GM18909 (cell line): ENCODE measurements around the gene GLI3.

Experiments used
- ATAC-seq: cut with Tn5 transposase; IDR thresholded peaks from one replicate; pipeline ENCODE4 v1.9.1; 2021; ENCODE audit warnings: mild to moderate bottlenecking; ENCODE audit not compliant: unreplicated experiment, poor library complexity

Gene GLI3

GRCh38 chr7:42152329-42153205, 84.4 kb downstream of the GLI3 start:
- ATAC-seq: no peak

- no peak for ATAC-seq
Observed at GRCh38 chr7:42151309-42151708, 85.7 kb downstream of the GLI3 start.

- no peak for ATAC-seq
Observed at GRCh38 chr7:42145539-42145938, 91.5 kb downstream of the GLI3 start.

GRCh38 chr7:42144604-42145003, 92.4 kb downstream of the GLI3 start:
- ATAC-seq: no peak

GRCh38 chr7:42143711-42144600, 93.1 kb downstream of the GLI3 start:
- ATAC-seq: no peak

GRCh38 chr7:42142089-42142488, 94.9 kb downstream of the GLI3 start:
- no peak for ATAC-seq

GRCh38 chr7:42139751-42140150, 97.3 kb downstream of the GLI3 start:
- ATAC-seq: no peak

- ATAC-seq: no peak
Observed at GRCh38 chr7:42138691-42139090, 98.3 kb downstream of the GLI3 start.

- no peak for ATAC-seq
Observed at GRCh38 chr7:42137941-42138340, 99.1 kb downstream of the GLI3 start.

- ATAC-seq: no peak
Observed at GRCh38 chr7:42137431-42137830, 99.6 kb downstream of the GLI3 start.

GRCh38 chr7:42135728-42136127, 101.3 kb downstream of the GLI3 start:
- ATAC-seq: no peak

- no peak for ATAC-seq
Observed at GRCh38 chr7:42134276-42134876, 102.6 kb downstream of the GLI3 start.

GRCh38 chr7:42133321-42133720, 103.7 kb downstream of the GLI3 start:
- no peak for ATAC-seq

GRCh38 chr7:42128703-42129102, 108.3 kb downstream of the GLI3 start:
- ATAC-seq: no peak

- ATAC-seq: no peak
Observed at GRCh38 chr7:42127232-42127622, 109.8 kb downstream of the GLI3 start.

- no peak for ATAC-seq
Observed at GRCh38 chr7:42126475-42127231, 110.4 kb downstream of the GLI3 start.

GRCh38 chr7:42125321-42125720, 111.7 kb downstream of the GLI3 start:
- no peak for ATAC-seq

GRCh38 chr7:42123716-42124115, 113.3 kb downstream of the GLI3 start:
- ATAC-seq: no peak

- ATAC-seq: no peak
Observed at GRCh38 chr7:42120191-42120590, 116.8 kb downstream of the GLI3 start.

- no peak for ATAC-seq
Observed at GRCh38 chr7:42117201-42117600, 119.8 kb downstream of the GLI3 start.
